Astrocyte (in vitro differentiated cells and primary cell): ENCODE results near the gene ZNF669.

Source experiments
- EZH2 ChIP-seq: IDR thresholded peaks from 2 replicates; pipeline ENCODE4 v1.6.1; 2012; ENCODE audit warnings: mild to moderate bottlenecking, low read length, inconsistent platforms; ENCODE audit not compliant: insufficient read depth
- TF ChIP-seq, protein P1 (sequence below): IDR thresholded peaks from 2 replicates; pipeline ENCODE4 v1.5.1; 2011; ENCODE audit warnings: low read depth, mild to moderate bottlenecking, inconsistent platforms, low read length, moderate library complexity; ENCODE audit not compliant: insufficient read depth

DNA sequence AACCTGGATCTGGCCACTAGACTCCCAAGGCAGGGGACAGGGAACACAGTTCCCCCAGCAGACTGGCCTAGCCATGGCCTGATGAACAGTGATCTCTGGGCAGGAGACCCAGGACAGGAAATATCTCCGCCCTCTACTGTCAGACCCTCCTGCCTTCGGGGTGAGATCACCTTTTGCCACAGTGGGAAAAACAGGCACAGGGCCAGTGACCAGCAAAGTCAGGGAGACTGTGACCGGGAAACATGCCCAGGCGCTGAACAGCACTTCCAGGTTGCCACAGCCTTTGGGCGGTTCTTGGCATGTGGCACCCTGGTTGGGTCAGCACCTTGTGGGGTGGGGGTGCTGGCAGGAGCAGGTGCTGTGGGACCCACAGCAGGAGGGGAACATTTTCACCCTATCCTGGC is 8.9 kb upstream of the ZNF669 start:
- TF ChIP-seq, protein P1, sequence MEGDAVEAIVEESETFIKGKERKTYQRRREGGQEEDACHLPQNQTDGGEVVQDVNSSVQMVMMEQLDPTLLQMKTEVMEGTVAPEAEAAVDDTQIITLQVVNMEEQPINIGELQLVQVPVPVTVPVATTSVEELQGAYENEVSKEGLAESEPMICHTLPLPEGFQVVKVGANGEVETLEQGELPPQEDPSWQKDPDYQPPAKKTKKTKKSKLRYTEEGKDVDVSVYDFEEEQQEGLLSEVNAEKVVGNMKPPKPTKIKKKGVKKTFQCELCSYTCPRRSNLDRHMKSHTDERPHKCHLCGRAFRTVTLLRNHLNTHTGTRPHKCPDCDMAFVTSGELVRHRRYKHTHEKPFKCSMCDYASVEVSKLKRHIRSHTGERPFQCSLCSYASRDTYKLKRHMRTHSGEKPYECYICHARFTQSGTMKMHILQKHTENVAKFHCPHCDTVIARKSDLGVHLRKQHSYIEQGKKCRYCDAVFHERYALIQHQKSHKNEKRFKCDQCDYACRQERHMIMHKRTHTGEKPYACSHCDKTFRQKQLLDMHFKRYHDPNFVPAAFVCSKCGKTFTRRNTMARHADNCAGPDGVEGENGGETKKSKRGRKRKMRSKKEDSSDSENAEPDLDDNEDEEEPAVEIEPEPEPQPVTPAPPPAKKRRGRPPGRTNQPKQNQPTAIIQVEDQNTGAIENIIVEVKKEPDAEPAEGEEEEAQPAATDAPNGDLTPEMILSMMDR, result no peak
- no peak for TF ChIP-seq EZH2
